K562 (cell line): ENCODE measurements around the gene CDC26. TPM values are rescaled to one million over a fixed set of nuclear protein-coding genes. Genes with fewer than 3 reads are reported as not detected.
A peak's percentile ranks its signal among the peaks of the same experiment; 100 is the strongest.

Experiments used
- ARID3B ChIP-seq: fragments of 250-450 bp; sonication (Bioruptor Pico); IDR thresholded peaks from 2 replicates; pipeline ENCODE4 v1.4.0; 2020; ENCODE audit warnings: borderline replicate concordance
- CBX2 ChIP-seq: fragments of 200-600 bp; sonication (generic); IDR thresholded peaks from one replicate; pipeline ENCODE4 v1.6.1; 2012; ENCODE audit warnings: mild to moderate bottlenecking, low read length, inconsistent platforms; ENCODE audit not compliant: insufficient read depth, poor library complexity, severe bottlenecking
- CTBP1 ChIP-seq: fragments of 450-650 bp; IDR thresholded peaks from 2 replicates; pipeline ENCODE4 v1.6.1; 2016; ENCODE audit warnings: borderline replicate concordance
- EP300 ChIP-seq: IDR thresholded peaks from 2 replicates; pipeline ENCODE4 v1.6.1; 2012; ENCODE audit warnings: low read length, improper control_type of control experiment
- FOXP1 ChIP-seq: sonication (generic); formaldehyde crosslinking; IDR thresholded peaks from 2 replicates; pipeline ENCODE4 v1.8.0; 2022; ENCODE audit warnings: mild to moderate bottlenecking, missing genetic modification reagents
- KHSRP ChIP-seq: fragments of 450-650 bp; IDR thresholded peaks from 2 replicates; pipeline ENCODE4 v1.6.1; 2017
- KLF13 ChIP-seq: fragments of 450-650 bp; IDR thresholded peaks from 2 replicates; pipeline ENCODE4 v1.6.1; 2016; ENCODE audit warnings: missing genetic modification characterization, low read depth, mild to moderate bottlenecking, missing compliant biosample characterization, moderate library complexity, borderline replicate concordance
- LEF1 ChIP-seq: fragments of 450-650 bp; IDR thresholded peaks from 2 replicates; pipeline ENCODE4 v1.6.1; 2016; ENCODE audit warnings: mild to moderate bottlenecking
- MECOM ChIP-seq: fragments of 250-450 bp; sonication (Bioruptor Pico); IDR thresholded peaks from 2 replicates; pipeline ENCODE4 v1.8.0; 2022; ENCODE audit warnings: inconsistent platforms
- MNT ChIP-seq, 2 experiments: fragments of 450-650 bp; conservative IDR thresholded peaks; 2 replicates each; pipeline ENCODE4 v1.6.1; 2017; ENCODE audit warnings: mild to moderate bottlenecking in 2 of 2, moderate library complexity in 2 of 2
- MTF1 ChIP-seq: fragments of 250-450 bp; sonication (Bioruptor Pico); IDR thresholded peaks from 2 replicates; pipeline ENCODE4 v1.9.0; 2021; ENCODE audit warnings: moderate library complexity, mild to moderate bottlenecking, inconsistent platforms, borderline replicate concordance
- NFIC ChIP-seq: fragments of 450-650 bp; IDR thresholded peaks from 2 replicates; pipeline ENCODE4 v1.6.1; 2017; ENCODE audit warnings: mild to moderate bottlenecking, inconsistent platforms
- POLR2B ChIP-seq: fragments of 450-650 bp; IDR thresholded peaks from 2 replicates; pipeline ENCODE4 v1.6.1; 2018; ENCODE audit warnings: low read depth; ENCODE audit not compliant: partially characterized antibody
- RBM25 ChIP-seq: fragments of 200-400 bp; formaldehyde crosslinking; IDR thresholded peaks from 2 replicates; pipeline ENCODE4 v1.6.1; 2018; ENCODE audit warnings: low read length, low read depth, moderate library complexity; ENCODE audit not compliant: severe bottlenecking
- RUNX1 ChIP-seq: sonication (generic); IDR thresholded peaks from 2 replicates; pipeline ENCODE4 v1.6.1; 2016; ENCODE audit warnings: antibody characterized with exemption, low read depth
- TRIM24 ChIP-seq, 2 experiments: fragments of 450-650 bp; IDR thresholded peaks; 2 replicates each; pipeline ENCODE4 v1.6.1; 2016
- ZKSCAN1 ChIP-seq: fragments of 150-350 bp; IDR thresholded peaks from 2 replicates; pipeline ENCODE4 v1.6.1; 2016; ENCODE audit warnings: low read depth, low read length
- ZNF408 ChIP-seq: fragments of 250-450 bp; sonication (Bioruptor Pico); IDR thresholded peaks from 2 replicates; pipeline ENCODE4 v1.4.0; 2020; ENCODE audit warnings: low read depth, mild to moderate bottlenecking, moderate library complexity
- ZNF778 ChIP-seq: fragments of 450-650 bp; formaldehyde crosslinking; IDR thresholded peaks from 2 replicates; pipeline ENCODE4 v1.4.0; 2020; ENCODE audit warnings: mild to moderate bottlenecking, moderate library complexity
- ZNF780A ChIP-seq: fragments of 250-450 bp; sonication (Bioruptor Pico); IDR thresholded peaks from 2 replicates; pipeline ENCODE4 v1.5.0; 2021; ENCODE audit warnings: mild to moderate bottlenecking
- polyA plus RNA-seq, 8 experiments: library from polyadenylated mRNA; depleted of rRNA in 4 of 8; stranded (reverse) in 5 of 8; unstranded in 3 of 8; fragments of >200 nt; fragmentation: Nextera tagmentation in 2 of 8; fragmentation: Illumina TruSeq in 1 of 8; extraction: Ambion mirVana in 2 of 8; extraction: Trizol in 1 of 8; gene quantifications; 2 replicates each; pipeline versions ENCODE4 v1.2.1 to v1.2.3, GENCODE V29; 2011 to 2014; ENCODE audit warnings: inconsistent platforms in 1 of 8, missing spikeins in 1 of 8
- total RNA-seq, 7 experiments: library from RNA; depleted of rRNA in 6 of 7; stranded (reverse); fragments of >200 nt in 6 of 7; fragmentation: Illumina TruSeq in 2 of 7; extraction: Trizol in 2 of 7; gene quantifications; 2 replicates each; pipeline versions ENCODE4 v1.2.1 to v1.2.3, GENCODE V29; 2011 to 2021; ENCODE audit warnings: low replicate concordance in 1 of 7
- TF ChIP-seq, protein P1 (sequence below): fragments of 450-650 bp; IDR thresholded peaks from 2 replicates; pipeline ENCODE4 v1.6.1; 2016
- TF ChIP-seq, protein P2 (sequence below): fragments of 450-650 bp; IDR thresholded peaks from 2 replicates; pipeline ENCODE4 v1.6.1; 2016; ENCODE audit warnings: borderline replicate concordance
- TF ChIP-seq, protein P3 (sequence below), 2 experiments: fragments of 450-650 bp; IDR thresholded peaks; 2 replicates each; pipeline ENCODE4 v1.6.1; 2016

Gene CDC26
- total and polyA plus RNA-seq, 9 of the 15 experiments (the other 6 are each of a cell fraction or from before 2014, with no cell fraction given) = 33.0 to 147 (median 60.0) TPM

- TF ChIP-seq KLF13 (tag) = no peak
- no peak for TF ChIP-seq ZNF780A
- TF ChIP-seq TRIM24 (IDR thresholded peaks at IDR 0.05) = no peak
- TF ChIP-seq FOXP1 (CRISPR knock-in tag) = no peak
- TF ChIP-seq NFIC = no peak
- TF ChIP-seq, protein P1, sequence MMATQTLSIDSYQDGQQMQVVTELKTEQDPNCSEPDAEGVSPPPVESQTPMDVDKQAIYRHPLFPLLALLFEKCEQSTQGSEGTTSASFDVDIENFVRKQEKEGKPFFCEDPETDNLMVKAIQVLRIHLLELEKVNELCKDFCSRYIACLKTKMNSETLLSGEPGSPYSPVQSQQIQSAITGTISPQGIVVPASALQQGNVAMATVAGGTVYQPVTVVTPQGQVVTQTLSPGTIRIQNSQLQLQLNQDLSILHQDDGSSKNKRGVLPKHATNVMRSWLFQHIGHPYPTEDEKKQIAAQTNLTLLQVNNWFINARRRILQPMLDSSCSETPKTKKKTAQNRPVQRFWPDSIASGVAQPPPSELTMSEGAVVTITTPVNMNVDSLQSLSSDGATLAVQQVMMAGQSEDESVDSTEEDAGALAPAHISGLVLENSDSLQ = peak; percentile 31
- TF ChIP-seq MTF1 (CRISPR knock-in tag) = no peak
- no peak for TF ChIP-seq CBX2
- TF ChIP-seq ARID3B (CRISPR knock-in tag) = no peak
- no peak for TF ChIP-seq RBM25
- TF ChIP-seq, protein P2, sequence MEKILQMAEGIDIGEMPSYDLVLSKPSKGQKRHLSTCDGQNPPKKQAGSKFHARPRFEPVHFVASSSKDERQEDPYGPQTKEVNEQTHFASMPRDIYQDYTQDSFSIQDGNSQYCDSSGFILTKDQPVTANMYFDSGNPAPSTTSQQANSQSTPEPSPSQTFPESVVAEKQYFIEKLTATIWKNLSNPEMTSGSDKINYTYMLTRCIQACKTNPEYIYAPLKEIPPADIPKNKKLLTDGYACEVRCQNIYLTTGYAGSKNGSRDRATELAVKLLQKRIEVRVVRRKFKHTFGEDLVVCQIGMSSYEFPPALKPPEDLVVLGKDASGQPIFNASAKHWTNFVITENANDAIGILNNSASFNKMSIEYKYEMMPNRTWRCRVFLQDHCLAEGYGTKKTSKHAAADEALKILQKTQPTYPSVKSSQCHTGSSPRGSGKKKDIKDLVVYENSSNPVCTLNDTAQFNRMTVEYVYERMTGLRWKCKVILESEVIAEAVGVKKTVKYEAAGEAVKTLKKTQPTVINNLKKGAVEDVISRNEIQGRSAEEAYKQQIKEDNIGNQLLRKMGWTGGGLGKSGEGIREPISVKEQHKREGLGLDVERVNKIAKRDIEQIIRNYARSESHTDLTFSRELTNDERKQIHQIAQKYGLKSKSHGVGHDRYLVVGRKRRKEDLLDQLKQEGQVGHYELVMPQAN = 0 out of 2 replicates have a peak, but pooled peaks have one; percentile 2
- TF ChIP-seq CTBP1 = no peak
- TF ChIP-seq MECOM (CRISPR knock-in tag) = no peak
- TF ChIP-seq ZKSCAN1 = no peak
- TF ChIP-seq POLR2B = no peak
- TF ChIP-seq, protein P3, sequence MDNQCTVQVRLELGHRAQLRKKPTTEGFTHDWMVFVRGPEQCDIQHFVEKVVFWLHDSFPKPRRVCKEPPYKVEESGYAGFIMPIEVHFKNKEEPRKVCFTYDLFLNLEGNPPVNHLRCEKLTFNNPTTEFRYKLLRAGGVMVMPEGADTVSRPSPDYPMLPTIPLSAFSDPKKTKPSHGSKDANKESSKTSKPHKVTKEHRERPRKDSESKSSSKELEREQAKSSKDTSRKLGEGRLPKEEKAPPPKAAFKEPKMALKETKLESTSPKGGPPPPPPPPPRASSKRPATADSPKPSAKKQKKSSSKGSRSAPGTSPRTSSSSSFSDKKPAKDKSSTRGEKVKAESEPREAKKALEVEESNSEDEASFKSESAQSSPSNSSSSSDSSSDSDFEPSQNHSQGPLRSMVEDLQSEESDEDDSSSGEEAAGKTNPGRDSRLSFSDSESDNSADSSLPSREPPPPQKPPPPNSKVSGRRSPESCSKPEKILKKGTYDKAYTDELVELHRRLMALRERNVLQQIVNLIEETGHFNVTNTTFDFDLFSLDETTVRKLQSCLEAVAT (IDR thresholded peaks at IDR 0.05) = no peak
- TF ChIP-seq LEF1 = no peak
- TF ChIP-seq EP300 = no peak
- TF ChIP-seq RUNX1 = no peak
- no peak for TF ChIP-seq KHSRP
- no peak for TF ChIP-seq ZNF408 (CRISPR knock-in tag)
- TF ChIP-seq ZNF778 (CRISPR knock-in tag) = no peak
- TF ChIP-seq MNT (conservative IDR thresholded peaks at IDR 0.05) = no peak
These were observed 53.4 kb downstream of the CDC26 start (continued) for GRCh38 chr9:113221800-113222481.
